Retinal pigment epithelial cell (primary cell): ENCODE results near the gene C9orf85.
"Not testable (repeated sequence)": the region's sequence is repeated elsewhere in the genome, so short reads cannot be mapped to it uniquely, and the experiment has no call there.

Experiments
- DNase-seq: peaks from one replicate; pipeline ENCODE4 v3.0.0-alpha.2; 2010; ENCODE audit warnings: low read depth
- H3K4me3 ChIP-seq: 2 replicates; pipeline ENCODE4 v1.5.1; 2011; ENCODE audit warnings: mild to moderate bottlenecking, low read length, control low read depth, moderate library complexity
- CTCF ChIP-seq: conservative IDR thresholded peaks from 2 replicates; pipeline ENCODE4 v1.5.1; 2011; ENCODE audit warnings: low read depth, low read length, control low read depth, inconsistent platforms

The C9orf85 gene

GRCh38 chr9:72005451-72005850 is 94.0 kb downstream of the C9orf85 start:
- no peak for DNase-seq
- no peak for TF ChIP-seq CTCF
- no peak overlapping the region for H3K4me3 ChIP-seq

GRCh38 chr9:72006501-72006900 is 95.1 kb downstream of the C9orf85 start:
- no peak for TF ChIP-seq CTCF

GRCh38 chr9:72007726-72008125 is 96.3 kb downstream of the C9orf85 start:
- H3K4me3 ChIP-seq, DNase-seq: not testable (repeated sequence)

More at GRCh38 chr9:72006501-72006900, 95.1 kb downstream of the C9orf85 start:
- no peak overlapping the region for H3K4me3 ChIP-seq
- DNase-seq, result no peak

- DNase-seq, result no peak
- no peak for TF ChIP-seq CTCF
- H3K4me3 ChIP-seq, result no peak overlapping the region
Observed at GRCh38 chr9:72012646-72013045, 101.2 kb downstream of the C9orf85 start.

- TF ChIP-seq CTCF, result no peak
- no peak overlapping the region for H3K4me3 ChIP-seq
- DNase-seq, result no peak
Observed at GRCh38 chr9:72013292-72013760, 101.9 kb downstream of the C9orf85 start.

- H3K4me3 ChIP-seq, result no peak overlapping the region
- no peak for TF ChIP-seq CTCF
- DNase-seq, result peak; percentile 54
Observed at GRCh38 chr9:72022841-72023240, 111.4 kb downstream of the C9orf85 start.
